ENCODE results near the gene ENTREP3.
"Not testable (repeated sequence)": the region's sequence is repeated elsewhere in the genome, so short reads cannot be mapped to it uniquely, and the experiment has no call there.

The ENTREP3 gene, protein sequence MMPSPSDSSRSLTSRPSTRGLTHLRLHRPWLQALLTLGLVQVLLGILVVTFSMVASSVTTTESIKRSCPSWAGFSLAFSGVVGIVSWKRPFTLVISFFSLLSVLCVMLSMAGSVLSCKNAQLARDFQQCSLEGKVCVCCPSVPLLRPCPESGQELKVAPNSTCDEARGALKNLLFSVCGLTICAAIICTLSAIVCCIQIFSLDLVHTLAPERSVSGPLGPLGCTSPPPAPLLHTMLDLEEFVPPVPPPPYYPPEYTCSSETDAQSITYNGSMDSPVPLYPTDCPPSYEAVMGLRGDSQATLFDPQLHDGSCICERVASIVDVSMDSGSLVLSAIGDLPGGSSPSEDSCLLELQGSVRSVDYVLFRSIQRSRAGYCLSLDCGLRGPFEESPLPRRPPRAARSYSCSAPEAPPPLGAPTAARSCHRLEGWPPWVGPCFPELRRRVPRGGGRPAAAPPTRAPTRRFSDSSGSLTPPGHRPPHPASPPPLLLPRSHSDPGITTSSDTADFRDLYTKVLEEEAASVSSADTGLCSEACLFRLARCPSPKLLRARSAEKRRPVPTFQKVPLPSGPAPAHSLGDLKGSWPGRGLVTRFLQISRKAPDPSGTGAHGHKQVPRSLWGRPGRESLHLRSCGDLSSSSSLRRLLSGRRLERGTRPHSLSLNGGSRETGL

DNA sequence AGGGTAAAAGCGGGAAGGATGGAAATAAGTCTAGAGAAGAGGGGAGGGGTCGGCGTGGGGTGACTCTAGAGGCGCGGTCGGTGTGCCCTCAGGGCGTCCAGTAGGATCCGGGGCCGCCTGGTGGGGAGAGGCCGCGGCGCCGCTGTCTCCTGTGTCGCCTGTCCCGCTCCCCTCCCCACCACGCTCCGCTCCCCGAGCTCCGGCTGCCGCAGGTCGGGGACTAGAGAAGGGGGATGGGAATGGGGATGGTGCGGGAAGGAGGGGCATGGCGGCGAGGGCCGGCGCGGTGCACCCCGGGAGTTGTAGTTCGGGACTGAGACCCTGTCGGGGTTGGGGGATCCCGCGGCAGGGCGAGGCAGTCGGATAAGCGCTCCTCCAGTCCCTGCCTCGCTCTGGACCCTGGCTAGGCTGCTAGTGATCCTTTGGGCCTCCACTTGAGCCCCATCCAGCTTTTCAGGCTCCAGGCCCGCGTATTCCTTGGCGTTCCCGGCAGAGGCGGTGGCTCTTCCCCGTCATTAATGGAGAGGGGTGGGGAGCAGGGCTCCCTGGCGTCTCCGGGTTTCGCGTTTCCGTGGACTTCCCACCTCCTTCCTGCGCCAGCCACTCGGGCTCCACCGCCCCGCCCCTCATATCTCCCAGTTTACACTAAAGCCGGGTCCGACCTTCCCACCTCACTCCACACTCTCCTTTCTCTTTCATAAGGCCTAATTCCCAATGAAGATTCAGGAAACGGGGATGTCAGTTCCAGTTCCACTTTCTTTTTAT lies at the start of gene ENTREP3:
Gene ENTREP3 (minus strand): TSS at position 241 of the 765 bp plus-strand sequence. CDS start 606 bp downstream, outside the sequence.
- no peak for DNase-seq

DNA sequence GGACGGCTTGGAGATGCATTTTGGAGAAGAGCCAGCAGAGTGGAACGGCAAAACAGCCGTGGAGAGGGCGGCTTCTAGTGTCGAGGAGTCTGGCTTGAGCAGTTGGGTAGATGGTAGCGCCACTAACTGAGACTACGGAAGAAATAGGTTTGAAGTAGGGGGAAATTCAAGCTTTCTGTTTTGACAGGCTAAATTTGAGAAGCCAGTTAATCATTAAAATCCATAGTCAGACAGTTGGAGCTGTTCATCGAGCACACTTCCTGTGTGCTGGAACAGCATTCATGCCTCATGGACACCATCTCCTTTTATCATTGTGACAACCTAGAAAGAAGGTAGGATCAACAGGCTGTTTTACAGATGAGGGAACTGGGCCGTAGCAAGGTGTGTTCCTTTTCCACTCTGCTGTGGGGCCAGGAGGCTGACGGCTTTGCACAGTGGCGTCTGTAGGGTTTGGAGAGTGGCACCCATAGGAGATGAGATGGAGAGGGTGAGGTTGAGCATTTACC lies 49.3 kb upstream of the ENTREP3 start:
- no peak for DNase-seq

DNA sequence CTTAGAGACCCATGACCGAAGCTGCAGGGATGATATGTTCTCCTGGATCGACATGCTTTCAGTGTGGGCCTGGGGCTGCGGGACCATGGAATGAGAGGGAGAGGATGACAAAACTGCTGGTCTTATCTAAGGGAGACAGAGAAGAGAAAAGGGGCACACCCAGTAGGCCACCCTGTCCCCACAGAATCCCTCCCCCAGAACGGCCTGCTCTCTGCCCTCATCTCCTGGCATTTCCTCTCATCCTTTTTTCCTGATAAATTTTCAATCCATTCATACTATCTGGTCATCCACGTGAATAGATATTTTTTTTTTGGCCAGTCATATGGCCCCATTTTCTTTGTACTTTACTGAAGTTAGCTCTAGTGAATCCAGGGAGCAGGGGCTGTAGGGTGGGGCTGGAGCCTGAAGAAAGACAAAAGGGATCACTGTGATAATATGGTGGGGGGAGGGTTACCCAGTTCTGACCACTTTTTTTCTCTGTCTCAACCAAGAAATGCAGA lies 46.1 kb upstream of the ENTREP3 start, which contains the start of gene PKLR:
Gene PKLR (minus strand): TSS at position 97 of the 500 bp plus-strand sequence. CDS start 43 bp downstream, at position 54.
- no peak for DNase-seq

DNA sequence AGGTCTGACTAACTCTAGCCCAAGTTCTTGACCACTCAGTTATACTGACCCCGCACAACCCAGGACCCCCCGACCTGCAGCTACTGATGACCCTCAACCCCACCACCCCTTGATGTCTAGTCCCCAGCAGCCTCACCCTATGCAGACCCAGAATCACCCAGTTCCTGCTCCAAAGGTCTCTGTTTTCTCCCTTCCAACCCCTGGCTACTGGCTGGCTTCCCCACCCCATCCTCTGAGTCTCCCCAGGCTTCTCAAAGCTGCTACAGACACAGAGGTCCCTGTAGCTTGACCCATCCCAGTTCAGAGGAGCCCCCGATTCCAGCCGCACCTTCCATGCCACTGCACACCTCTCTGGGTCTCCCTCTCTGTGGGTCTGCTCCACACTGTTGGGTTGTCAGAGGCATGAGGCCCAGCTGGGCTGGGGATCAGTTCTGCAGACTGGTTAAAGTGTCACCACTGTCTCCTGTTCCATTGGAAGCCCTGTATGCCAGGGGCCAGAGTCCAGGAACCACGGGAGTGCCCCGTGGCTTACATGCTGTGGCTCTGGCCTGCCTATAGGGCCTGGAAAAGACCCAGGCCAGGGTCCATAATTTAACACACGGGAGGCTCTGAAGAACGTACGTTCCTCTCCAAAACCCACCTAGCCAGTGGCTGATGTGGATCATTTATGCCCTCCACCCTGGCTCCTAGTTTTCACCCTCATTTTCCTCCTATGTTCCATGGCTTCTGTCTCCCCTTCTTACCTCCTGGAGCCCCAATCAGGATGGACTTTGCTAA lies 45.5 kb upstream of the ENTREP3 start:
- no peak for DNase-seq

DNA sequence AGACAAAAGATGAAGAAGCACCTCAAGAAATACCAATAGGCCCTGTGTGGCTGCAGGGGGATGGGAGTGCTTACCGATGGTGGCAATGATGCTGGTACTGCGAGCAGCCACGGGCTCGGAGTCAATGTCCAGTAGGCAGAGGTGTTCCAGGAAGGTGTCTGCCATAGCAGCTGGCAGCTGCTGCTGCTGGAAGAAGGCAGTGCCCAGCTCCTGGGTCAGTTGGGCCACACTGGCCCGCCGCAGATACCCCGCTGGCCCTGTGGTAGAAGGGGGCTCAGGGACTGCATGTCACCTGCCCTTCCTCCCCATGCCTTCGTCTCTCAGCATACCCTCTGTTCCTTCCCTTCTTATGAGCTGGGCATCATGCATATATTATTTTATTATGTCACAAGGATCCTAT lies 44.7 kb upstream of the ENTREP3 start:
- no peak for DNase-seq

DNA sequence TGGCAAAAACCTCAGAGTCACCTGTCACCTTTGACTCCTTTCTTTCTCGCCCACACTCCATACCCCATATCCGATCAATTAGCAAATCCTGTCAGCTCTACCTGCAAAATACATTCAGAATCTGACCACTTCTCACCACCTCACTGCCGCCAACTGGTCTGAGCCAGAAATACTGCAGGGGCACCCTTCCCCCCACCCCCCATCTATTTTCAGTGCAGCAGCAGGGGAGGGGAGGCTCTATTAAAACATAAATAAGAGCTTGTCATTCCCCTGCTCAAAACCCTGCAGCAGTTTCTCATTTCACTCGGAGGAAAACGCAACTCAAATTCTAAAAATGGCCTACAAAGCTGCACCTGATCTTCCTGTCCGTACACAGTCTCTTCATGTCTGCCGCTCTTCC lies 42.1 kb upstream of the ENTREP3 start:
- DNase-seq = no peak

DNA sequence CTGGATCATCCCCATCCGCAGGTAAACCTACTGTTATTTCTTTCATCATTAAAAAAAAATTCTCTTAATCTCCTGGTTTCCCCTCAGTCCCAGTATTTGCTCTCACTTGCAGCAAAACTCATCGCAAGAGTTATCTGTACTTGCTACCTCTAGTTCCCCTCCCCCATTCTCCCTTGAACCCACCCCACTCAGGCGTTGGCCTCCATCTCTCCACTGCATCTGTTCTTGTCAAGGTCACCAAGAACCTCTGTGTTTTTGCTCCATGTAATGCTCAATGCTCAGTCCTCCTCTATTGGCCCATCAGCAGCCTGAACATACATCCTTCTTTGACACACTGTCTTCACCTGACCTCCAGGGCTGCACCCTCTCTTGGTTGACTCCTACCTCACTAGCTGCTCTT lies 41.4 kb upstream of the ENTREP3 start:
- no peak for DNase-seq

DNA sequence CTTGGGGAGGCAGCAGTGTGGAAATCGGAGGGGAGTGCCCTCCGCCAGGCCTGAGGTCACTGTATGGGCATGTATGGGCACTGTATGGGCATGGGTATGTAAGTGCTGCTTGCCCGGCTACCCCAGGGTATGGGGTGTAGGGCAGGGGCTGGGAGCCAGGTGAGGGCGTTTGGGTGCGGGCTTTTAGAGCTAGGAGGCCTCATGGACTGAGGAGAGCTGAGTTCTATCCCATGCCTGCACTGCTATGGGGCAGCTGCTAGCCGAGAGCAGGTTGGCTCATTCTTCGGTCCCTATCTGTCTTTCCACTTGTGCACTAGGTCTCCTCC lies 40.6 kb upstream of the ENTREP3 start:
- DNase-seq = no peak

DNA sequence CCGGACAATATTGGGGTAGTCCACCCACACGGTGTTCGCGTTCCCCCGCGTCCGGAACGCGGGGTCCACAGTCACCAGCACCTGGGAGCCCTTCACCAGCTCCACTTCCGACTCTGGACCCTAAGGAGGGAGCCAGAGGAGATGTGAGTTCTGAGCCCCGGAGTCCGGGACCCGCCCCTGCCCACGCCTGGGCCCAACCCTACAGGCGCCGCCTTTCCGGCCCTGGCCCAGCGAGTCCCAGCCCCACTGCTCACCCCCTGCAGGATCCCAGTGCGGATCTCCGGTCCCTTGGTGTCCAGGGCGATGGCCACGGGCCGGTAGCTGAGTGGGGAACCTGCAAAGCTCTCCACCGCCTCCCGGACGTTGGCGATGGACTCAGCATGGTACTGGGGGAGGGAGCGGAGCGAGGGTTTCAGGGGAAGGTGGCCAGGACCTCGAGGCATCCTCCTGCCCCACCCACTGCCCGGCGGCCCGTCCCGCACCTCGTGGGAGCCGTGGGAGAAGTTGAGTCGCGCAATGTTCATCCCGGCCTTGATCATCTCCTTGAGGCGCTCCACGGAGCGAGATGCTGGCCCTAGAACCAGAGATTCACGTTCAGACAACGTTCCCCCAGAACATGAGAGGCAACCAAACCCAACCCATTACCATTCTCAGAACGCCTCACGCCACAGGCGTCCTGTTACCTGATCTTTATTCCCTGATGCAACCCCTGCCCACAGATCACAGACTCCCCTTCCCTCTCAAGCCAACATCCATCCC lies 40.1 kb upstream of the ENTREP3 start:
- no peak for DNase-seq

DNA sequence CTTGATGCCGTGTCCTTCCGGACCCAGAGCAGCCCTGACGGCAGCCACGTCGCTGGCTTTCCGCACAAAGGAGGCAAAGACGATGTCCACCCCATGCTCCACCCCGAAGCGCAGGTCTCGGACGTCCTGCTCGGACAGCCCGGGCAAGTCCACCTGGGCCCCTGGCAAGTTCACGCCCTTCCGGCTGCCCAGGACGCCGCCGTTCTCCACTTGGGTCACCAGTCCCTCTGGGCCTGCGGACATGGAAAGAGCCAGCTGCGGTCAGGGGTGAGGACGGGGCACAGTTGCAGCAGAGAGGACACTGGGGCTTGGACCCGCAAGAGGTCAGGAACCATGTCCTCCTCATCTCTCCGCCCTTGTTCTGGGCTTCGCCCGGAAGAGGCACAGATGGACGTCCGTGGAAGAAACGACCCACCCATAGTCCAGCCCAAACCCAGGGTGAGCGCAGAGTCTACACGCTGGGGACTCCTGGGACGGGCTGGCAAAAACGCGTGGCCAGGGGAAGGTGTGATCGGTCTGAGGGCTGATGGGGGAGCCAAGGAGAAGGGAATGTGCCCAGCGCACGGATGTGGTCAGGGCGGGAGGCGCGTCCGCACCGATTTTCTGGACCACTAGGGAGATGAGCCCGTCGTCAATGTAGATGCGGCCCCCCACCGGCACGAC lies 39.4 kb upstream of the ENTREP3 start:
- DNase-seq = no peak

DNA sequence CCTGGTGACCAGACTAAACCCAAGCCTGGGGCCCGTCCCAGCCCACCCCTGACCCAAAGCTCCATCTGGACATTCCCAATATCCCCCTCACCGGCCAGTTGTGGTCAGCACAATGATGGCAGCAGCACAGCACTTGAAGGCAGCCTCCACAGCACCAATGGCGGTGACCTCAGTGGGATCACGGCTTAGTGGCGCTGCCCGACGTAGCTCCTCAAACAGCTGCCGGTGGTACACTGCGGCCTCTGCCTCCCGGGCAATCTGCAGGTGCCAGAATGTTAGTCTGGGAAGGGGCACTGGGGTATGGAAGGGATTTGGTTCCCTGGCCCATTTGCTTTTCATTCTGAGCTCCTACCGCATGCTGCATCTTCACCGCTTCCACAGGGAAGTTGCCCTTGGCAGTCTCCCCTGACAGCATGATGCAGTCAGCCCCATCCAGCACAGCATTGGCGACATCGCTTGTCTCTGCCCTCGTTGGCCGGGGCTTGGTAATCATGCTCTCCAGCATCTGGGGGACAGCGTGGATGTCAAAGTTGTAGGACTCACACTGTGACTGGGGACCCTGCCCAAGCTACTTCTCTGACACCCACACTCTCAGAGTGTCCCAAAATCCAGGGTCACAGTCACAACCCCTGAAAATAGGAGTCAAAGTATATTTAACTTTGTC lies 37.9 kb upstream of the ENTREP3 start:
- DNase-seq = no peak

DNA sequence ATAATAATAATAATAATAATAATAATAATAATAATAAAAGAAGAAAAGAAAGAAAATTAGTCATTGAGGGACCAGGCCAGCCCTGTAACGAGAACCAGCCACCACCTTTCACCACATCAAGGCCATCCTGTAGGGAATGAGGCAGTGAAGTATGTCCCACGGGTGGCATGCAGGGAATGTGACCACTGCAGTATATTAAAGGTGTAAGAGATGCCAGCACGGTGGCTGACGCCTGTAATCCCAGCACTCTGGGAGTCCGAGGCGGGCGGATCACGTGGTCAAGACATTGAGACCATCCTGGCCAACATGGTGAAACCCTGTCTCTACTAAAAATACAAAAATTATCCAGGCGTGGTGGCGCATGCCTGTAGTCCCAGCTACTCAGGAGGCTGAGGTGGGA lies 35.7 kb upstream of the ENTREP3 start:
- DNase-seq = not testable (repeated sequence)

DNA sequence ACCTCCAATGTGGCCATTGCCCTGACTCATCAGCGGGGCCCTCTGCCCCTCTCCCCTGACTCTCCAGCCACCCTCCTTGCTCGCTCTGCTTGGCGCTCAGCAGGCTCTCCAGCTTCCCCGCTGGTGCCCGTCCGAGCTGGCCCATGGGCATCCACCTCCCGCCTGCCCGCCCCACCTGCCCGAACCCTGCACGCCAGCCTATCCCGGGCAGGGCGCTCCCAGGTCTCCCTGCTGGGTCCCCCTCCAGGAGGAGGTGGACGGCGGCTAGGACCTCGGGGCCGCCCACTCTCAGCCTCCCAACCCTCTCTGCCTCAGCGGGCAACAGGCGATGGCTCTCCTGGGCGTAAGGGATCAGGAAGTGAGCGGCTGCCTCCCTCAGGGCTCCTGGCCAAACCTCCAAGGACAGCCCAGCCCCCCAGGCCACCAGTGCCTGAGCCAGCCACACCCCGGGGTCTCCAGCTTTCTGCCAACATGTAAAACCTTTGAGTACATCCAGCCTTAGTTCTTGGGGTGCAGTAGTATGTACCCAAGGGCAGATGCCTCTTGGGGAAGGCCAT lies 32.8 kb upstream of the ENTREP3 start:
- no peak for DNase-seq

DNA sequence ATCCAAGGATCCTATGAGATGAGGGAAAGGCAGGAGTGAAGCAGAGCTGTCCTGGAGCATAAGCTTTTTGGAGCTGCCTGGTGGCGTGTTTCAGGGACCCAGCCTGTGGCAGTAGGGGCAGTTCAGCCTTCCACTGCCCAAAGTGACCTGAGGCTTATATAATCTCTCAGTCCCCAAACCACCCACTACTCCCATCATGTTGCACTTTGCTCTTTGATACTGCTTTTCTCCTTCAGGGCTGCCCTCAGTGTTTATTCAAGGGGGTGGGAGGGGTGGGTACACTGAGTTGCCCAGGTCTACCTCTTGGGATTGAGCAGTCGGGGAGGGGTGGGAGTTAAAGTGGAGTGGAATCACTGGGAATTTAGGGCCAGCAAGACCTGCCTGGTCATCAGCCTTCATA lies 31.3 kb upstream of the ENTREP3 start:
- DNase-seq = no peak

DNA sequence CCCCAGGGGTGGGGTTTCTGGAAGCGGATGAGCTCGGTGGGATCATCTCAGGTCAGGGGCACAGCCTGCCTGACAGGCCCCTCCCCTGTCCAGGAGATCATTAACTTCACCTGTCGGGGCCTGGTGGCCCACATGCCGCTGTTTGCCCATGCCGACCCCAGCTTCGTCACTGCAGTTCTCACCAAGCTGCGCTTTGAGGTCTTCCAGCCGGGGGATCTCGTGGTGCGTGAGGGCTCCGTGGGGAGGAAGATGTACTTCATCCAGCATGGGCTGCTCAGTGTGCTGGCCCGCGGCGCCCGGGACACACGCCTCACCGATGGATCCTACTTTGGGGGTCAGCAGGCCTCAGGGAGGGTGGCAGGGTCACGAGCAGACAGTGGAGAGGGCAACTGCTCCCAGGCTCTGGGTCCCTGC lies 30.4 kb upstream of the ENTREP3 start:
- no peak for DNase-seq

DNA sequence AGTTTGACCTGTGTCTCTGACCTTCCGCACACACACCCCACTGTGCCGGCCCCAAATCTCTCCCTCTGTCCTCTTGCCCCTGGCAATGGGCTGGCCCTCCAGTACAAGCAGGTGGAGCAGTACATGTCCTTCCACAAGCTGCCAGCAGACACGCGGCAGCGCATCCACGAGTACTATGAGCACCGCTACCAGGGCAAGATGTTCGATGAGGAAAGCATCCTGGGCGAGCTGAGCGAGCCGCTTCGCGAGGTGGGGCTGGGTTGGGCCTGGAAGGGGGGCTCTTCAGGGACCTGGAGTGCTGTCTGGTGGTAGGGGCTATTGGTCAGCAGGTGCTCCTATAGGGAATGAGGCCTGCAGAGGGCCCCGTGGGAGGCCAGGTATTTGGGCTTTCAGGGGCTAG lies 29.8 kb upstream of the ENTREP3 start:
- no peak for DNase-seq

DNA sequence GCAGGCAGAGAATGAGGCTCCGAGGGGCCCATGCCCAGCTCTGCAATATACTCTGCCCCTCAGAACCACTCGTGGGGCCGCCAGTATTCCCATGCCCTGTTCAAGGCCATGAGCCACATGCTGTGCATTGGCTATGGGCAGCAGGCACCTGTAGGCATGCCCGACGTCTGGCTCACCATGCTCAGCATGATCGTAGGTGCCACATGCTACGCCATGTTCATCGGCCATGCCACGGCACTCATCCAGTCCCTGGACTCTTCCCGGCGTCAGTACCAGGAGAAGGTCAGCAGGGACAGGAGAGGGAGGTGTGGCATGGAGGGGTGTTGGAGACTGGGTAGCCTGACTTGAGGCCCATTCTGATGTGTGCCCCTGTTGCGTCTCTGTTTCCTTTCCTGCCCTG lies 29.2 kb upstream of the ENTREP3 start:
- DNase-seq = no peak

DNA sequence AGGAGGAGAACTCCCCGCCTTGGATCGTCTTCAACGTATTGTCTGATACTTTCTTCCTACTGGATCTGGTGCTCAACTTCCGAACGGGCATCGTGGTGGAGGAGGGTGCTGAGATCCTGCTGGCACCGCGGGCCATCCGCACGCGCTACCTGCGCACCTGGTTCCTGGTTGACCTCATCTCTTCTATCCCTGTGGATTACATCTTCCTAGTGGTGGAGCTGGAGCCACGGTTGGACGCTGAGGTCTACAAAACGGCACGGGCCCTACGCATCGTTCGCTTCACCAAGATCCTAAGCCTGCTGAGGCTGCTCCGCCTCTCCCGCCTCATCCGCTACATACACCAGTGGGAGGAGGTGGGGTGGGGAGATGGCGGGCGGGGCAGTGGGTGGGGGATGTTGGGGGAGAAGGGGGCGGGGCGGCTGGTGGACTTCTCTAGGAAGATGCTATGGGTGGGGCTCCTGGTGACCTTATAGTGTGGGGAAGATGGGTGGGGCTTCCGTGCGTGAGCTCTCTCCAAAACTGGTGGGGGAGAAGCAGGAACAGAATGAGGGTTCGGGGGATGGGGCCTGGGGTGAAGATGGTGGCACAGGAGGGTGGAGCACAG lies 27.3 kb upstream of the ENTREP3 start:
- no peak for DNase-seq

DNA sequence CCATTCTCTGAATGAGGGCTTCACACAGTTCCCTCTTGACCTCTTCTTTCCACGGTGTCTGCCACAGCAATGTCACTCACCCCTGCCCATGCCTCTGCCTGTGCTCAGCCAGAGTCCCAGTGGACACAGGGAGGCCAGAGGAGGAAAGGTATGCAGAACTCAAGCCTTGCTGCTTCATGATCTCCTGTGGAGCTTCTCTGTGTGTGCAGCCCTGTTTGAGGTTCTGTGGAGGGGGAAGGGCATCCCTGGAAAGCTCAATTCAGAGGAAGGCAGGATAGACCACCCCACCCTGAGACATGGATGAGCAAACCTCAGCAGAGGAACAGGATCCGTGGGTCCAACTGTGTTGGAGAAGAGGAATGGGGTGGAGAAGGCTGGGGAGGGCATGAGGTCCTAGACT lies 24.0 kb upstream of the ENTREP3 start:
- DNase-seq = no peak

DNA sequence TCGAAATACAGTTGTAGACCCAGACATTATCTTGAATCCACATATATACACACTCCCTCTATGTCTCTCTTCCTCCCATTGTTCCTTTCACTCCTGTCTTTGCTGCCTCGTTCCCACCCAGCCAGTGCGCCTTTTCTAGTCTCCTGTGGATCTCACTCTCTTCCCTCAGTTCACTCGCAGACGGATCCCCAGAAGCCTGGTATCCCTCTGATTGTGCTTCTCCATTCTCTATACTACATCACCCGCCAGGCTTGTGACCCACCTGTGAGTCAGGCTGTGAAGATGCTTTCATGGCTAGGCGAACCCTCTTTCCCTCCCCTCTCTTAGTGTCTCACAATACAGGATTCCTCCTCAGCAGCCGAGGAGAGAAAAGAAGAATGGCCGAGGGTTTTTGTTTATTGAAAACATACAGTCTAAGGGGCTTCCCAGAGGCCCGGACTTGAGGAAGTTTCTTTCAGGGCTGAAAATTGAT lies 23.4 kb upstream of the ENTREP3 start:
- DNase-seq = no peak

Data from GF-D8 (cell line).